Left colon (tissue), 2 donors: ENCODE results near the gene PTPRR. TPM values are rescaled to one million over a fixed set of nuclear protein-coding genes. Genes with fewer than 3 reads are reported as not detected.
"Not testable (repeated sequence)": the region's sequence is repeated elsewhere in the genome, so short reads cannot be mapped to it uniquely, and the experiment has no call there.

Source experiments
- ATAC-seq: fragments of 200-7000 bp; cut with Tn5 transposase; one replicate; pipeline ENCODE4 v1.9.1; 2020; ENCODE audit warnings: mild to moderate bottlenecking, moderate library complexity
- DNase-seq, 2 donors: peaks; one replicate each; pipeline ENCODE4 v3.0.0-alpha.2; 2020
- intact Hi-C, 2 donors: fragments of 100-400 bp; cut with DNase I in 1 of 2; cut with micrococcal nuclease in 1 of 2; formaldehyde crosslinking; loops; one replicate each; pipeline versions ENCODE4 v1.11.2 to v1.14.0; 2022; cut with DNase I, micrococcal nuclease
- total RNA-seq, 2 donors: library from RNA; stranded (reverse); fragmentation: NEBNext Ultra II Directional; extraction: Animal tissue kit (Norgen Biotek cat#: 25700); gene quantifications; one replicate each; pipeline ENCODE4 v1.2.1, GENCODE V29; 2021
- donor health status: DM: no; HTN: no; CAD: no.
- donor health status: DM: yes; HTN: yes; CAD: no.

The PTPRR gene
- total RNA-seq, 2 donors from 2014 or later = 13.1 to 48.8 TPM

DNA sequence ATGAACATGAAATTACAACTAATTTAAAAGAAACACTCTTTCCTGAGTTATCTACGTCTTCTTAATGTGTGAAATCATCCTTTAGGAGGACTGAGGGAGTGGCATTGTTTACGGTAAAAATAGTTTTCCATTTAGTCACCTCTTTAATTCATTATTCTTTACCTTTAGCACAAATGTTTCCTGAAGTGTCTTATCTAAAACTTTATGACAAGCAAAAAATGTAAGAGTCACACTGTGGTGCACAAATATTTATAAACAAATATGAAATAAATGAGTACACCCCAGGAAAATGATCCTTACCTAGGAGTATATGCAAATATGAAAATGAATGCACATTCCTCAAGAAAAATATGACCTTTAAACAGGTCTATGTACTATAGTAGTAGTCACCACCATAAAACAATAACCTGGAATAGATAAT, 104.6 kb downstream of the PTPRR start:
- intact Hi-C loops = no loop called here
- DNase-seq (no peak), ATAC-seq (peak; percentile 82)

DNA sequence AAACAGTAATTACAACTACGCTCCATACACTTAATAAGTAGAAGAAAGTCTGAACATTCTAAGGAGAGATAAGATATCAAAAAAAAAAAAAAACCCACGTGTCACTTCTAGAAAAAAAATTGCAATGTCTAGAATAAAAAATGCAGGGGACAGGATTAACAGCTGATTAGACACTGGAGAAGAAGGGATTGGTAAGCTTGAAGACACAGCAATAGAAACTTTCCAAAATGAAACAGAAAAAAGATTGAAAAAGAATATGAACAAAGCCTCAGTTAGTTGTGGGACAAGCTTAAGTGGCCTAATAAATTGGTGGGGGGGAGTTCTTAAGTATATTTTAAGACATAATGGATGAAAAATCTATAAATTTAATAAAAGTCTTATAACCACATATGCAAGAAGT, 105.5 kb downstream of the PTPRR start:
- ATAC-seq (no peak), DNase-seq (no peak)
- intact Hi-C loops = no loop called here

DNA sequence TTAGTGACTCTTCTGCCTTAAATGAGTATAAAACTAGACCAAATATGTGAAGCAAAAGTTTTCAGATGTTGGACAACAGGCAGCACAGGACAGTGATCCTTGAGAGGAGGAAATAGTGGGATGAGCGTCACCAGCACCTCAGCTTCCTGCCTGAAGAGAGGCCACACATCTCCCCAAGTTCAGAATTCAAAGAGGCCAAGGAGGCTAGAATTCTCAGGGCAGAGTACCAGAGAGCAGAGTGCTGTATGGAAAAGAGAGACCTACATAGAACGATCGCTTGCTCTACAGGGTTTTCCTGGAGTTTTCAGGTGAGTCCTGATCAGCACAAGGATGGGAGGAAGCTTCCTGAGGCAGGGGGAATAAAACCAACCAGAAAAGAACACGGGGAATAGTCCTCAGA, 107.0 kb downstream of the PTPRR start:
- intact Hi-C loops = no loop called here
- DNase-seq (no peak), ATAC-seq (no peak)

DNA sequence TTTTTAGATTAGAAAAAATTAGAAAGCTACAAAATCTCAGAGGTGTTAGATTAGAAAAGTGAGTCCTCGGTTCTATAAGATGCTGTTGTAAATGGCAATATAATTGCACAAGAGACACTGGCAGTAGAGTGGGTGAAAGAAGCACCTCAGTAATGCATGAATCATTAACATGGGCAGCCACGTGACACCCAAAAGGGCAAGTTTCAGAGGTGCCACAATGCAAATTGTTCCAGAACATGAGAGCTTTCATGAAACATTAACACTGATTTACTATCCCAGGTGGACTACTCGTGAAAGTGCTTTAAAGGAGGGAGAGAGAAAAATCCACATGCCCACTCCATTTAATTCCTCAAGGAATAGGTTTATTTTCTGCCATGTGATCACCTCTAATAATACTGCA, 108.4 kb downstream of the PTPRR start:
- DNase-seq = peak; percentile 52 to 72
- intact Hi-C loops = no loop called here
- peak; percentile 81 for ATAC-seq

DNA sequence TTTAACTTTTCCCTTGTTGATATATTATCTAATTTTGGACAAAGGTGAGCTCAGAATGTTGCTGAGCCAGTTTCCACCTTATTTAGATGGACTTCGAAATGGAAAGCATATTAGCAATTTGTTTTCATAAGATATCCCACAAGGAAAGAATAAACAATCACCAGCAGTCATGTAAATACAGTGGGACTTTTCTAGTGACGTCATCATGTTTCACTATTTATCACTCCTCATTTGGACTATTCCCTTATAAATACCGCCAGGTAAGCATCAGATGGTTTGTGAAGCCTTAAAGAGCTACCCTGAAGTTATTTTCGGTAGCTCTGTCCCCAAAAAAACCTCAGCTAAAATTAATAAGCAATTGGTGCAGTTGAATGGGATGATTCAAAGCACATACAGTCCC, 110.7 kb downstream of the PTPRR start:
- ATAC-seq (no peak), DNase-seq (no peak)
- intact Hi-C loops = no loop called here

DNA sequence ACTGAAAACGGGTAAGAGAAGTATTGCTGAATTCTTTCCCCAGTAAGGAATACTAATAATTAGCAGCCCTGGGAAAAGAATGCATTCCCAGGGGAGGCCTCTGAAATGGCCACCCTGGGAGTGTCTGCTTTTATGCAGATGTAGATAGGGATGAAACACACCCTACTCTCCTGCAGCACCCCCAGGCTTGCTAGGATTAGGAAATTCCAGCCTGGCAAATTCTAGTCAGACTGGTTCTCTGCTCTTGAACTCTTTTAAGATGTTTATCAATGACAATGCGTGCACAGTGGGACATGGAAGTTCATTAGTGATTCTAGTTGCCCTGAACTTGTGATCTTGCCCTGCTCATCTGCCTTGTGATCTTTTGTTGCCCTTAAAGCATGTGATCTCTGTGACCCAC, 112.5 kb downstream of the PTPRR start:
- DNase-seq, ATAC-seq, intact Hi-C loops: not testable (repeated sequence)

DNA sequence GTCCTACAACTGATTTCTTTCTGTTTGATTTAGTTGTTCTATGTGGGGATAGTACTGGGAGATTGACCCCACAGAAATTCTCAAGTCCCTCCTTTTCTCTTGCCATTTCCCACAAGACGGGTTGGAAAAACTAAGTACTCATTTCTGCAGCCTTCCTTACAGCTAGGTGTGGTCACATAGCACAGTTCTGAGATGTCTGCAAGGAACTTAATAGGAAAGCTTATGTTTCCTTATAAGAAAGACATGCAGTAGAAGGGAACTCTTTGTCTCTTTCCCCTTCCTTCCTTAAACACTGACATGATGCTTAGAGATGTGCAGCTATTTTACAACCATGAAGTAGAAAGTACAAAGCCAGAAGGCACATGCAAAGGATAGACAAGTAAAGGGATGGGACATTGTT, 113.7 kb downstream of the PTPRR start:
- DNase-seq (no peak), ATAC-seq (peak; percentile 72)
- intact Hi-C loops = no loop called here

DNA sequence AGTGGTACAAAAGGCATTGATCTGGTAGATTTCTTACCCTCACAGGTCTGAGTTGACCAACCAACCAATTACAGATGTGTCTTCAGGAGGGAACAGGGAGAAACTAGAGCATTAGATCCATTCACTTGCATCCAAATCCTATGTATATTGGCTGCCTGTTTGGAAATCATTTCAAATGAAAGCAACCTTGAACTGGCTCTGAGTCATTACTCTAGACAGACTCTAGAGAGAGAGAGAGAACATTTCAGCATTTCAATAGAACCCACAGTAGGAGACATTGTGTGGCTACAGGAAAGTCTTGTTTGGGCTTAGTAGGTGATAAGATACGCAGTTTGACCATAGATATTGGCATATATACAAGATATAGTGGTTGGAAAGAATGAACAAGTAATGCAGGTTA, 114.5 kb downstream of the PTPRR start:
- no peak for DNase-seq
- intact Hi-C loops = no loop called here

DNA sequence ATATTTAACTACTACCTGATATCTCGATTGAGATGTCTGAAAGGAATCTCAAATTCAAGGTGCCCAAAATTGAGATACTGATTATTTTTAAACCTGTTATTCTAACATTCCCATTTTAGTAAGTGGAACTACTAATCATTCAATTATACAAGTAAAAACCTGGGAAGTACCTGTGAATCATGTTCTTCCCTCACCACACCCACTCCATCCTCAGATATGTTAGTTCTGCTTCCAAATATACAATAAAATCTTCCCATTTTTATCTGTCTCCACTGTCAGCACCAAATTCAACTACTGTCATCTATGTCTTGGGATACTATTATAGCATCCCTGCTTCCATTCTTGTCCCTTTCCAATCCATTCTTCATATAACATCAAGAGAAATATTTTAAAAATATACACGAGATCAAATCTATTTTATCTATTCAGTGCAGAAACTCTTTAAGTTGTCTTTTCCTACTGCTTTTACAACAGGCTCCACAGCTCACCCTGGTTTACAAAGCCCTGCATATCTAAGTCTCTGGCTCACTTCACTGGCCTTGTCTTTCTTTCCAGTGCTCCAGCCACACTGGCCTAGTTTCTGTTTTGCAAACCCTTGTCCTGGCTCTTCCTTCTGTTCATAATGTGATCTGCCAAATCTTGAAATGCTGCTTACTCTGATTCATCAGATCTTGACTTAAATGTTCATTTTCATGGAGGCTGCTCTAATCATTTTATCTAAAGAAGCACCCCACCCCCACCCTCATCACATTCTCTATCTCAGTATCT, 122.3 kb downstream of the PTPRR start:
- ATAC-seq (no peak), DNase-seq (no peak)
- intact Hi-C loops = no loop called here

More for the DNA sequence above, 114.5 kb downstream of the PTPRR start:
- ATAC-seq = peak; percentile 32

DNA sequence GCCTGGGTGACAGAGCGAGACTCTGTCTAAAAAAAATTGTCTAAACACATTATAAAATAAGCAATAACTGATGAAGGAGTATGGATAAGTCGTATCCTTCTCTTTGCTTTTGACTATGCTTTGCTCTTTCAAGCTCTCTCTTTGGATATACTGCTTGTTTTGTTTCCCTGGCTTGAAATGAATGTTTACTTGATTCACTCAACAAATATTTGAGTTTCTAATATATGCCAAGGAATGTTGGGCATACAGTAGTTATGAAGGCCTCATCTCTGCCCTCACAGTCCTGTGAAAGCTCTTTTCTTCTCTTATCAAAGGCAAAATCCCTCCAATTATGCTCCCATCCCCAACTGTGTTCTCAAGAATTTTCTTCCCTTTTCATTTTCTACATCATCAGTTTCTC, 123.5 kb downstream of the PTPRR start:
- DNase-seq = no peak

DNA sequence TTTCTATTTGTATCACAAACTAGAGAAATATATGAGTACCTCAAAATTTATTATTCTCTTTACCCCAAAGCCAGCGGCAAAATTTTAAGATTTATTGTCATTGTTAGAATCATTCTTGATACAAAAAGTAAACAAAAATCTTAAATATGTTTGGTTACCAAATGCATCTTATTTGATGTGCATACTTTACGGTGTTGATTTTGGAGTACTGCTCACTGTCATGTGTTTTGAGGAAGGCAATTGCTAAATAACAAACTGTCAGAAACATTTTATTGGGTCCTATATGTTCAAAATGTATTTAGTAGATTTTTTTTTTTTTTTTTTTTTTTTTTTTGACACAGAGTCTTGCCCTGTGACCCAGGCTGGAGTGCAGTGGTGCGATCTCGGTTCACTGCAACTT, 124.9 kb downstream of the PTPRR start:
- intact Hi-C loops = no loop called here
- ATAC-seq (no peak), DNase-seq (no peak)

More for the DNA sequence above, 123.5 kb downstream of the PTPRR start:
- intact Hi-C loops = no loop called here
- no peak for ATAC-seq

DNA sequence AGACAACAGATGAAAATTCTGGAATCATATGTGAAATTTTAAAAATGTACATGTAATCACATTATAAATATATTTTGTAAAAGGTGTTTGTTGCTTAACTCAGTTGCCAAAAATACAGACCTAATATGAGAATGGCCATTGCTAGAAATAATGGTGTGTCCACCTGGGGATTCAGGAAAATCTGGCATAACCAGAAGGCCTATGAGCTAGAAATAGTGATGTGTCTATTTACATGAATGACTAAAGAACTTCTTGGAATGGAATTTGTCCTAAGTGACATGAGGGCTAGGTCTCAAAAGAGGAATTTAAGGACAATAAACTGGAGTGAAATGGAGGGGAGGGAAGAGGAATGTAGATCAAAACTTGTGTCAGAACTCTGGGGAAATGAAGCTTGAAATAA, 126.4 kb downstream of the PTPRR start:
- no peak for DNase-seq
- no peak for ATAC-seq
- intact Hi-C loops = no loop called here

DNA sequence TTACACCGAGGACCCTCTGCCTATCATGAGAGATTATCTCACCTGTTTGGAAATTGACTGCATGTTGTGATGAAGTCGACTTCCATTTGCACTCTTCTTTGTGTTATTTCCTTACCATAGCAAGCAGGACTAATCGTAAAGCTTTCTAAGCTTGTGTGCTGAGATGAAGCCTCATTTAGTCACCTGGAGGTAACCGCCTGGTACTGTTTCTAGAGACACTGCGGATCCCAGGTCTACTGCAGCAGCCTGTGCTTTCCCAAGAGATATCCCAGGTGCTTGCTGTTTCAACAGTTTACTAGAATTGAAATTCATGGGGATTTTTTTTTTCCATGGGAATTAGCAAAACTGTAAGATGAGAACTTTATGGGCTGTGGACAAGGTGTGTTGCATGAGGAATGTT, 131.8 kb downstream of the PTPRR start:
- intact Hi-C loops = no loop called here
- DNase-seq = no peak
- ATAC-seq = no peak

DNA sequence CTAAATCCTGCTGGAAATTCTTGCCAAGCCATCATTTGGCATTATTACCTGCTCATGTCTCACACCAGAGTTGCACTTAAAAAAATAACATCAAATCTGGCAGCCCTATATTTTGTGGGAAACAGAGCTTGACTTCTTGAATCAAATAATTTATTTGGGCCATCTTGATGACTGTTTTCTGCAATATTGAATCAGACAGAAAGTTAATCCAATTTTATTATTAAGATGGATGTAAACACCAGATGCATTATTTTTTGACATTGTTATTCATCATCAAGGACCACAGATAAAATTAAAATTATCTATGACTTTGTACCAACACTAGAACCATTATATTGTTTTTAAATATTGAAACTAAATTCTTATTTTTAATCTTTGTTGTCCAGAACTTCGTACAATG, 132.9 kb downstream of the PTPRR start:
- no peak for DNase-seq
- no peak for ATAC-seq
- intact Hi-C loops = no loop called here

DNA sequence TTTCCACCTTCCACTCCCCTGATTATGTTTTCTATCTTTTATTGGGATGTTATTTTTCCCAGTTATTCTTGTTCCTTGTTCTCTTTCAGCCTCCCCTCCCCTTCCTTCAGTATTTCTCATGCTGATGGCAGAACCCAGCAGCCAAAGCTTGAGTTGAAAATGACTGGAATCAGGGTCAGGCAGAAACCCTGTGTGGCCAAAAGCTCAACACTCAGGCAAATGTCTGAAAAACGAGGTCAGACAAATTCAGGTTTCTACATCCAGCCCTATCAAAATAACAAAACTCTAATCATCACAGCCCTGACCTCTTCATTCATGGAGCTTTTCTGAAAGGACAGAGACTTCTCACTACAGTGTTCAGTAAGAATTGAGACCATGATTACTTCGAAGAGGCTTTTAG, 134.6 kb downstream of the PTPRR start:
- DNase-seq (no peak), ATAC-seq (no peak)
- intact Hi-C loops = no loop called here

DNA sequence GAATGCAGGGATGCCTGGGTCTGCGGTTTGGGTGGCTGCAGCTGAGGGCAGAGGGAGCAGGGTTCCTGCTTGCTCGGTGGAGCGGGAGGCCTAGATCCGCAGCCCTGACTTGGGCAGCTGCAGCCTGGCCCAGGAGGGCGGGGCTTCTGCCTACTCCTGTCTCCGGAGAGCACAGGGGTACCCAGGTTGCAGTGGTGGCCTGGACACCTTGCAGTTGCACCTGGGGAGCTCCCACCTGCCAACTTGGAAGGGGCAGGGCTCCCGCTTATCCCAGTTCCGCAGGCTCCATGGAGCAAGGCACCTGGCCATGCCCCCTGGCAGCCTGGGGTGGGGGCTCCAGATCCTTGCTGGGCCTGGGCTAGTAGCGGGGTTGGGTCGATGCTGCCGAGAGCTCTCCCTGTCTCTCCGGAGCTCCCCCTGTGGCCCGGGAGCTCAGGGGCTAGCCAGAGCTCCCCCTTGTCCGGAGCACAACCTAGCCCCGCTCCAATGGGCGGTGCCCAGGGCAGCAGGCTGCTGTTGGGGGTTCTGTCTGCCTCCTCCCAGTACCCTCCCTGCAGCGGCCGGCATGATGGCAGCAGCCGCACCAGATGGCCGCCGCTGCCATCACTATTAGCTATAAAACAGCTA, 136.4 kb downstream of the PTPRR start:
- DNase-seq = no peak
- intact Hi-C loops = no loop called here
- ATAC-seq = no peak

DNA sequence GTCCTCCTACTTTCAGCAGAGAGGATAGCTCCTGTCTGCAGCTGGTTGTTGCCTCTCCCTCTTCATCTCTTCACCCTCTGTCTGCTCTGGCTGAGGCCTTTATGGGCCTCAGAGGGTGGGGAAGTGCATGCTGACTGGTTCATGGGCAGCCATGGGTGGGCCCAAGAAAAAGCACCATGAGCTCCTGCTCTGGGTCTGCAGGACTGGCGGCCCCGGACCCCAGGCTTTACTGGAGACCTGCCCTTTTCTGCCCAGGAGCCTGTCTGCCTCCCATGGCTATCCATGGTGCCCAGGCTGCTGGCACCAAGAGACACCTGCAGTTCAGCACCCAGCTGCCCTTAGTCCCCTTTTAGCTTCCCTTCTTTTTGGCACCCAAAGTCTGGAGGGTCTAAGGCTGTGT, 137.1 kb downstream of the PTPRR start:
- ATAC-seq (no peak), DNase-seq (no peak)
- intact Hi-C loops = no loop called here

DNA sequence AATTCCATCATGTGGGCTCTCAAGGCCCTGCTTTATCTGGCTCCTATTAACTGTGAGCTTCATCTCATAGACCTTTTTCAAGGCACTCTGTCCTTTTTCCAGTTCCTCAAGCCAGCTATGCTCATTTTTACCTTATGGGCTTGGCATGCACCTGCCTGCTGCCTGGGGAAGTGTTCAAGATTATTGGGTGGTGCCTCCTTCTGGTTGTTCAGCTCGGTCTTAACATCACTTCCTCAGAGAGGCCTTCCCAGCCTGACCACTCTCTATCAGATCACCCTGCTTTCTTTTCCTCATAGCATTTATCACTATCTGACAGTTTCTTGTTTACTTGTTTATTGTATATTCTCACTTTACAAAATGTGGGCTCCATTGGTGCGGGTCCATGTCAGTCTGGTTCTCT, 141.3 kb downstream of the PTPRR start:
- intact Hi-C loops = no loop called here

DNA sequence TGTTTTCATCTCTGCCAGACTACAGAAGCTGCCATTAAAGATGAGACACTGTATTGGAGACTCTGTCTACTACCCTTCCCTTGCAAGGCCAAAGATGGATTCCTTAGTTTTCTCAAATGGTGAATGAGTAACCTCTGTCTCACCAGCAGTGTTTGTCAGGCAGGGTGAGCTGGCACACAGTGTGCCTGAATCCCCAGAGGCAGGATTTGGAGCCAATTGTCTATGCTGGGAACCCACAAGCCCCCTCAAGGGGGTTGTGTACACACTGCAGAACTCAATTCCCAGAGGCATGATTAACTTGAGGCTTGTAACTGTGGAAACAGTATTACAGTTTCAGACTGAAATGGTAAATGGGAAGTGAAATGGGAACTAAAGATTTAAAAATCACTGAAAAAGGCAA, 146.5 kb downstream of the PTPRR start:
- ATAC-seq = no peak

More for the DNA sequence above, 141.3 kb downstream of the PTPRR start:
- DNase-seq = no peak
- peak; percentile 56 for ATAC-seq

DNA sequence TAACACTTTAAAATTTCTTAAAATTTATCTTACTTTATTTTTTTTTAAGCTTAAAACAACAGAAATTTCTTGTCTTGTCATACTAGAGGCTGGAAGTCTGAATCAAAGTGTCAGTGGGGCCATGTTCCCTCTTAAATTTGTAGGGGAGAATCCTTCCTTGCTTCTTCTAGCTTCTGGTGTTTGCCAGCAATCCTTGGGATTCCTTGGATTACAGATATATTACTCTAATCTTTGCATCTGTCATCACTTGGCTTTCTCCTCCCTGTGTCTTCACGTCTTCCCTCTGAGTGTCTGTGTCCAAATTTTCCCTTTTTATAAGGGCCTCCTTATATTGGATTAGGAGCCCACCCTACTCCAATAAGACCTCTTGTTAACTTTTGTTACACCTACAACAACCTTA, 147.7 kb downstream of the PTPRR start:
- no peak for ATAC-seq
- no peak for DNase-seq

More for the DNA sequence above, 146.5 kb downstream of the PTPRR start:
- no peak for DNase-seq
- intact Hi-C loops = no loop called here

DNA sequence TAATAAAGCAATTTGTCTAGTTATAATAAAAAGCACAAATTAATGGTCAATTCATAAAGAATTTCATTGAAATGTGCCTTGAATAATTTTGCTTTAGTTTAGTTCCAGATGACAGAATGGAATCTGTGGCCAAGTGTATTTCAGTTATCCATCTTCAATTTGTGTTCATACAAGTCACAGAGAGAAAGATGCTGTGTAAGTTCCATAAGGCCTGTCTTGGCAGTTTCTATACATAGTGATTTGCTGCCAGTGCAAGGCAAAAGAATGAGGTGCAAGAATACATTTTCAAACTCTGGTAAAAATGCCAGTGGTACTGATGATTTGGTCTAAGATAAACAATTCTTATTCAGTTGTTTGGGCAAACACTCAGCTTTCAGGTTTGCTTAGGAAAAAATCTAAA, 149.0 kb downstream of the PTPRR start:
- intact Hi-C loops = no loop called here
- DNase-seq (no peak), ATAC-seq (no peak)

More for the DNA sequence above, 147.7 kb downstream of the PTPRR start:
- intact Hi-C loops = no loop called here
